Thyroid gland (tissue), 4 donors: ENCODE measurements around the gene CYP4F3.

ENCODE experiments used
- CTCF ChIP-seq, 6 experiments: fragments of 200-600 bp in 3 of 6; fragments of 450-650 bp in 3 of 6; sonication (generic) in 3 of 6; IDR thresholded peaks; one replicate each; pipeline ENCODE4 v1.5.1; 2016 to 2019; ENCODE audit warnings: antibody characterized with exemption in 6 of 6, mild to moderate bottlenecking in 2 of 6, inconsistent platforms in 1 of 6, moderate library complexity in 1 of 6
- POLR2A ChIP-seq, 2 donors: fragments of 450-650 bp; IDR thresholded peaks; one replicate each; pipeline ENCODE4 v1.6.1; 2017; ENCODE audit warnings: antibody characterized with exemption in 2 of 2, mild to moderate bottlenecking in 2 of 2, moderate library complexity in 1 of 2

- TF ChIP-seq POLR2A (IDR thresholded peaks at IDR 0.05) (no peak), CTCF (IDR thresholded peaks at IDR 0.05) (no peak)
Measured at GRCh38 chr19:15669891-15670290, 29.2 kb downstream of the CYP4F3 start.
